ENCODE results near the gene GPRC5C. TPM values are rescaled to one million over a fixed set of nuclear protein-coding genes. Genes with fewer than 3 reads are reported as not detected.

The GPRC5C gene
- total RNA-seq, 1 donor from 2014 or later: 93.3 TPM

DNA sequence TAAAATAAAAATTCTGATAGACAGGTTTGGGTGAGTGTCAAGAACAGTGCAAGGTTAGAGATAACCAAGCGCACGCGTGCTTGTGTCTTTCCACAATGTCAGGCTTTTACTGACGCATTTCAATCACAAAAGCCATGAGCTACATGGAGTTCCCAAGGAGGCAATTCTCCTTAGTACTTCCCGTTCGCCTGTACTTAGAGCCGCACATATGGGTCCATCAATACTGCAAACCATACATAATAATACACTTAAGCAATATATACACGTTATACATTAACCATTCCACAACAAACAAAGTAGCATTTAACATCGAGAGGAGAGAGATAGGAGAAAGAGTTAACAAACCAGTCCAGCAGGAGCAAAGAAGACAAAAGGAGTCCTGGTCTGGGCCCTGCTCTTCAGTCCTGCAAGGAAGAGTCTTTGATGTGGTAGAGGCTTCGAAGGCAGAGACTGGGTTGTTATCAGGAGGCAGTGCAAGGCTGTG lies 11.9 kb upstream of the GPRC5C start:
- H3K36me3 Mint-ChIP-seq (ENCODE audit: unreplicated experiment): no peaks in the 10 kb centered on the region
- no peak for DNase-seq
- H3K4me3 Mint-ChIP-seq (ENCODE audit: unreplicated experiment): no peak overlapping the region
- TF ChIP-seq, protein P1, sequence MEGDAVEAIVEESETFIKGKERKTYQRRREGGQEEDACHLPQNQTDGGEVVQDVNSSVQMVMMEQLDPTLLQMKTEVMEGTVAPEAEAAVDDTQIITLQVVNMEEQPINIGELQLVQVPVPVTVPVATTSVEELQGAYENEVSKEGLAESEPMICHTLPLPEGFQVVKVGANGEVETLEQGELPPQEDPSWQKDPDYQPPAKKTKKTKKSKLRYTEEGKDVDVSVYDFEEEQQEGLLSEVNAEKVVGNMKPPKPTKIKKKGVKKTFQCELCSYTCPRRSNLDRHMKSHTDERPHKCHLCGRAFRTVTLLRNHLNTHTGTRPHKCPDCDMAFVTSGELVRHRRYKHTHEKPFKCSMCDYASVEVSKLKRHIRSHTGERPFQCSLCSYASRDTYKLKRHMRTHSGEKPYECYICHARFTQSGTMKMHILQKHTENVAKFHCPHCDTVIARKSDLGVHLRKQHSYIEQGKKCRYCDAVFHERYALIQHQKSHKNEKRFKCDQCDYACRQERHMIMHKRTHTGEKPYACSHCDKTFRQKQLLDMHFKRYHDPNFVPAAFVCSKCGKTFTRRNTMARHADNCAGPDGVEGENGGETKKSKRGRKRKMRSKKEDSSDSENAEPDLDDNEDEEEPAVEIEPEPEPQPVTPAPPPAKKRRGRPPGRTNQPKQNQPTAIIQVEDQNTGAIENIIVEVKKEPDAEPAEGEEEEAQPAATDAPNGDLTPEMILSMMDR (IDR thresholded peaks at IDR 0.05; ENCODE audit: partially characterized antibody, unreplicated experiment): no peak
- H3K27ac Mint-ChIP-seq (ENCODE audit: unreplicated experiment): no peak overlapping the region
- peaks cover 8% of the 10 kb centered on the region for H3K27me3 Mint-ChIP-seq (ENCODE audit: unreplicated experiment)
- H3K4me1 Mint-ChIP-seq (ENCODE audit: low read depth, unreplicated experiment): peaks cover 11% of the 10 kb centered on the region
- peaks cover 3% of the 10 kb centered on the region for H3K9me3 Mint-ChIP-seq (ENCODE audit: unreplicated experiment)

DNA sequence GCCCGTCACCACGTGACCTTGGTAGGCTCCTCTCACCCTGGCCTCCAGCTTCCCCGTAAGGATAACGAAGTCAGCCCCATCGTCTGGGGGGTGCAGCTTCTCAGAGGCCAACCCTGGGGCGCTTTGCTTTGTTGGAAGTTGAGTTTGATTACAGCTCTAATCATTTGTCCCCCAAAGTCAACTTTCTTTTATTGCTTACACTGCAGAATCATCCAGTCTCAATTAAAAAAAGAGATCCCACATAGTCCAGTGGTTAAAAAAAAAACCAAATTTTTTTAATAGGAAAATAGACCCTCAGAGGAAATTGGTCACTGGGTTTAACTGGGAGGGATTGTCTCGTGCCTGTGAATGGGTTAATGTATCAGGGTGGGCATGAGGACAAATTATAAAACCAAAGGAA lies 7.8 kb upstream of the GPRC5C start:
- H3K36me3 Mint-ChIP-seq (ENCODE audit: unreplicated experiment): no peaks in the 10 kb centered on the region
- peaks cover 7% of the 10 kb centered on the region for H3K27me3 Mint-ChIP-seq (ENCODE audit: unreplicated experiment)
- peaks cover 15% of the 10 kb centered on the region for H3K4me1 Mint-ChIP-seq (ENCODE audit: low read depth, unreplicated experiment)
- no peak for DNase-seq
- peak overlapping the region; percentile 45 for H3K27ac Mint-ChIP-seq (ENCODE audit: unreplicated experiment)
- peak overlapping the region; percentile 44 for H3K4me3 Mint-ChIP-seq (ENCODE audit: unreplicated experiment)
- TF ChIP-seq, protein P1 (IDR thresholded peaks at IDR 0.05; ENCODE audit: partially characterized antibody, unreplicated experiment): no peak
- H3K9me3 Mint-ChIP-seq (ENCODE audit: unreplicated experiment): peaks cover 6% of the 10 kb centered on the region

DNA sequence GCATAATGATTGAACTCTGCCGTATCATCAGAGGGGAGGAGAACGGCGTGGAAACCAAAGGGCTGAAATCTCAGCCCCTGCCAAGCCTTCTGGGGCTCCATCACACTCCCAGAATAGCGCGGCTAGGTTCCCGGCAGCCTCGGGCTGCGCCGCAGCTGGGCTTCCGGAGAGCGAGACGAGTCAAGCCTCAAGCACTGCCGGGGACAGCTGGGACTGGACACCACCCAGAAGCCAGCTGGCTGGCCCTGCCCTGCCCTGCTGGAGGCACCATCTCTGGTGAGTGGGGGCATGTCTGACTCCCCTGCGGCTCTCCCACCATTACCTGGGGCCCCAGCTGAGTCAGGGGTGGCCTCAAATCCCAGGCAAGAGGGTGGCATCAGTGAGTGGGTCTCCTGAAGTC lies 7.2 kb upstream of the GPRC5C start:
- DNase-seq: peak; percentile 52
- H3K9me3 Mint-ChIP-seq (ENCODE audit: unreplicated experiment): peaks cover 6% of the 10 kb centered on the region
- H3K27me3 Mint-ChIP-seq (ENCODE audit: unreplicated experiment): peaks cover 7% of the 10 kb centered on the region
- peaks cover 18% of the 10 kb centered on the region for H3K4me1 Mint-ChIP-seq (ENCODE audit: low read depth, unreplicated experiment)
- H3K4me3 Mint-ChIP-seq (ENCODE audit: unreplicated experiment): peak overlapping the region; percentile 44
- H3K27ac Mint-ChIP-seq (ENCODE audit: unreplicated experiment): peak overlapping the region; percentile 45
- H3K36me3 Mint-ChIP-seq (ENCODE audit: unreplicated experiment): no peaks in the 10 kb centered on the region
- TF ChIP-seq, protein P1 (IDR thresholded peaks at IDR 0.05; ENCODE audit: partially characterized antibody, unreplicated experiment): no peak

DNA sequence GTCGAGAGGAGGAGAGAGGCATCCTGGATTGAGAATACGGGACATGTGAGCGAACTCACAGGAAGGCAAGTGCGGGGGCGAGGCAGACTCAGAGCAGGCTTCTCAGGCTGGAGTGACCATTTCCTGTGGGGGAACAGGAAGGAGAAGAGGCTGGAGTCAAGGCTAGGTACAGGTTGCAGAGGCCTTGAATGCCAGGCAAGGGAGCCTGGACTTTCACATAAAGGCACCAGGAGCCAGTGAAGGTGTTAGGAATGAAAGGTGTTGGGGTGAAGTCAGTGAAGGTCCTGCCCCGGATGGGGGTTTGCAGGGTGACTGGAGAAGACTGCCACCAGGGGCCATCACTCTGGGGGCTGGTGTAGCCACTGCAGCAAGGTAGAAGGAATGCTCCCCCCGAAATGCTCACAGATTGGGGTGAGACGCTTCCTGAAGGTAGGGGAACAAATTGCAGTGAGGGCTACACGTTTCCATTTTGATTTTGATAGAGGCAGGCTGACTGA lies 5.3 kb upstream of the GPRC5C start:
- Mint-ChIP-seq H3K36me3 (ENCODE audit: unreplicated experiment) (no peaks in the 10 kb centered on the region), H3K4me1 (ENCODE audit: low read depth, unreplicated experiment) (peaks cover 27% of the 10 kb centered on the region), H3K27me3 (ENCODE audit: unreplicated experiment) (peaks cover 15% of the 10 kb centered on the region), H3K27ac (ENCODE audit: unreplicated experiment) (no peak overlapping the region), H3K4me3 (ENCODE audit: unreplicated experiment) (peak overlapping the region; percentile 34), H3K9me3 (ENCODE audit: unreplicated experiment) (peaks cover 8% of the 10 kb centered on the region)
- TF ChIP-seq, protein P1 (IDR thresholded peaks at IDR 0.05; ENCODE audit: partially characterized antibody, unreplicated experiment): no peak
- no peak for DNase-seq

DNA sequence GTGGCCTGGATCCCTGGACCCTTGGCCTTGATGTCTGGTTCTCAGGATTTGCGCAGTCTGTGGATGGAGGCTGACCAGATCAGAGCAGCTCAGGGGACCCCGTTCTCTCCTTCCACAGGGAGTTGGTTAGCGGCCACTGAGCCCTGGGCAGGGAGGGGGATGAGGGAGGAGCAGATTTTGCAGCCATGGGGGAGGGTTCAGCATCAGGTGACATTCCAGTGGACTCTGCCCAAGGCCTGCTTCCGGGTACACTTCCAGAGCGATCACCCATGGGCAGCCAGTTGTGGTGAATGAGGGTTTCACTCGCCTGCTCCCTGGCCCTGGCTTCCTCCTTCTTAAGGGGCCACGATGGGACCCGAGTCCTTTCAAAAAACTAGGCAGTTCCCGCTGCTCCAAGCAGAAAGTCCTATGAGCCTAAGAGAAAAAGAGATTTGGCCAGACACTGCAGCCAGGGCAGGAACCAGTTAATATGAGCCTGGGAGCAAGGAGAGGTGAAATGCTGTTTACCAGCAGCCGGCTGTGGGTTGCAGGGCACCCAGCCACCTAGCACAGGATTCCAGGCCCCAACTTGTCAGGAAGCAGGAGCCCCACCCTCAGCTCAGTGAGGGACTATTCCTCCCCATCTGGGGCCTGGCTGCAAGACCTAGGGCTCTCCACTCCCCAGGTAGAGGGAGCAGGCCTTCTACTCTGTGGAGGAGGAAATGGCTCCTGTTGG lies 4.7 kb upstream of the GPRC5C start:
- no peak for DNase-seq
- TF ChIP-seq, protein P1 (IDR thresholded peaks at IDR 0.05; ENCODE audit: partially characterized antibody, unreplicated experiment): no peak
- Mint-ChIP-seq H3K9me3 (ENCODE audit: unreplicated experiment) (peaks cover 8% of the 10 kb centered on the region), H3K4me3 (ENCODE audit: unreplicated experiment) (no peak overlapping the region), H3K36me3 (ENCODE audit: unreplicated experiment) (no peaks in the 10 kb centered on the region), H3K27me3 (ENCODE audit: unreplicated experiment) (peaks cover 15% of the 10 kb centered on the region), H3K27ac (ENCODE audit: unreplicated experiment) (no peak overlapping the region), H3K4me1 (ENCODE audit: low read depth, unreplicated experiment) (peaks cover 27% of the 10 kb centered on the region)

Data from glutamatergic neuron (in vitro differentiated cells).